ENCODE results near the gene THSD8. TPM values are rescaled to one million over a fixed set of nuclear protein-coding genes. Genes with fewer than 3 reads are reported as not detected.

THSD8 gene
- total RNA-seq, 4 donors from 2014 or later, result 4.8 TPM; not detected in 3

GRCh38 chr19:12789098-12789903 is 12.6 kb upstream of the THSD8 start:
- Histone ChIP-seq H3K9me3 (no peaks in the 10 kb centered on the region), H3K4me3 (peak overlapping the region; percentile 61 to 98 (median 79)), H3K27ac (peak overlapping the region; percentile 99 to 100 (median 99)), H3K27me3 (no peaks in the 10 kb centered on the region), H3K4me1 (peaks cover 0 to 65% (median 52%) of the 10 kb centered on the region in 4 donors), H3K36me3 (no peaks in the 10 kb centered on the region)
- 1 to 2% methylated on average over 9 to 26 of the region's 46 CpGs for WGBS, 2 donors
- DNase-seq (ENCODE audit: low spot score in 2 of 2), result no peak
- TF ChIP-seq POLR2A (IDR thresholded peaks at IDR 0.05), result no peak
- no peak for TF ChIP-seq EP300 (IDR thresholded peaks at IDR 0.05)
- no peak for TF ChIP-seq CTCF (IDR thresholded peaks at IDR 0.05)

DNA sequence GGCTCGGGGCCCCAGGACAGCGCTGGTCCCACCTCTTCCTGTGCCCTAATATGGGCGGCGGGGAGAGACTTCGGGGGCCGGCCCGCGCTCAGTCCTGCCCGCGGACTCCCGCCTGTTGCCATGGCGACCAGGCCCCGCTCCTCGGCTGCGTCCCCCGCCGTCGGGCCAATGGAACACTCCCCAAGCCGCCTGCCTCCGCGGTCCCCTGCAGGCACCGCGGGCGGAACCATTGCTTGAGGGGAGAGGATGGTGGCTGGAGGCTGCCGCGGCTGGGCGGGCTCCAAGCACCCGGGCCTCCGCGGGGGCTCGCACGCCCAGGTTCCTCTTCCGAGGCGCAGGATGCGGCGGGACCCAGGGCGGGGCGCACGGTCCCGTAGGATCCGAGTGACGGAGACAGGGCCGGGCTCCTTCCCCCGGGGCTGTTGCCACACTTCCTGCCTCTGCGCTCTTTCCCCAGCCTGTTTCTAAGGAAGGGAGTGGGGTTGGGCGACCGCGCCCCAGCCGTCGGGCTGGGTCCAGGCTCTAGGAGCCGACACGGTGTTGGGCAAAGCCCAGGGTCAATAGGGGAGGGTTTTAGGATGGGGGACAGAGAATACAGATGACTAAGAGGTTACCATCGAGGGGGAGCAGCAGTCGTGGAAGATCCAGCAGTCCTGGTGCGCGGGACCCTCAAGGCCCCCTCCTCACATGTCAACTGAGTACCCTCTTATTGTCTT is 11.8 kb upstream of the THSD8 start:
- TF ChIP-seq CTCF (IDR thresholded peaks at IDR 0.05) (peak in 2 of 5 experiments; percentile 31 to 50), POLR2A (IDR thresholded peaks at IDR 0.05) (peak; percentile 94), EP300 (IDR thresholded peaks at IDR 0.05) (peak; percentile 84 to 99)
- peak overlapping the region; percentile 99 to 100 (median 99) for H3K27ac ChIP-seq
- DNase-seq (ENCODE audit: low spot score in 2 of 2), result peak; percentile 90 to 93
- H3K27me3 ChIP-seq, result no peaks in the 10 kb centered on the region
- H3K36me3 ChIP-seq, result no peaks in the 10 kb centered on the region
- 1 to 3% methylated on average over 17 to 30 of the region's 56 CpGs for WGBS, 2 donors
- no peaks in the 10 kb centered on the region for H3K9me3 ChIP-seq
- peak overlapping the region; percentile 61 to 98 (median 79) for H3K4me3 ChIP-seq
- peaks cover 0 to 65% (median 50%) of the 10 kb centered on the region in 4 donors for H3K4me1 ChIP-seq

DNA sequence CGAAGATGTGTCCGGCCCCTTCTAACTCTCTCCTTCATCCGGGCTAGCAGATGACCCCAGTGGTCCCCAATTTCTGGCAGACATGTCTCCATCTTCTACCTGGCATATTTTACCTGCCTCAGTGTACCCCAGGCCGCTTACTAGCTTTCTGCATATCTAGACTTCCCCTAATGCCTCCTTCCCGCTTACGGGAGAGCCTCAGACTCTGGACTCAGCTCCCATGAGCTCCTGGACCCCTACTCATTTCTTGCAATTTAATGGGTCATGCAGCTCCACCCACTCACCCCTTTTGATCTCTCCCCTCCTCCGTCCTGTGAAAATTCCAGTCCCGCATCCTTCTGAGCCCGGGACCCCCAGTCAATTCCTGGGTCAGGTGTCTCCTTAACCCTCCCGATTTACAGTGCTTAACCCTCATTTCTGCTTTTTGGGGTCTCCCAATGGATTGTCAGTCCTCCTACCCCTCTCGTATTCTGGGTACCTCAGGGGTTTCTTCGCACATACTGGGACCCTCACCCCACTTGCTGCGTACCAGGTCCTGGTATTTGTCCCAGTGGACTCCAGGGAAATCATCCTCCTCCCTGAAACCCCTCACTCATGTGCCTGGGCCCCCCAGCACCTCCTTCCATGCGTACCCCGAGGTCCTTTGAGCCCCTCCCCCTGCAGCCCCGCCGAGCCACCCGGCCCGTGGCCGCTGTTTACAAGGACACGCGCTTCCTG is 11.1 kb upstream of the THSD8 start:
- Histone ChIP-seq H3K4me3 (peak overlapping the region; percentile 61 to 98 (median 79)), H3K27me3 (no peaks in the 10 kb centered on the region), H3K27ac (peak overlapping the region; percentile 99 to 100 (median 99)), H3K4me1 (peaks cover 0 to 62% (median 44%) of the 10 kb centered on the region in 4 donors), H3K9me3 (no peaks in the 10 kb centered on the region), H3K36me3 (no peaks in the 10 kb centered on the region)
- TF ChIP-seq EP300 (IDR thresholded peaks at IDR 0.05) (no peak), CTCF (IDR thresholded peaks at IDR 0.05) (no peak)
- WGBS, 2 donors, result 0 to 2% methylated on average over 22 of the region's 22 CpGs
- DNase-seq (ENCODE audit: low spot score in 2 of 2), result no peak

DNA sequence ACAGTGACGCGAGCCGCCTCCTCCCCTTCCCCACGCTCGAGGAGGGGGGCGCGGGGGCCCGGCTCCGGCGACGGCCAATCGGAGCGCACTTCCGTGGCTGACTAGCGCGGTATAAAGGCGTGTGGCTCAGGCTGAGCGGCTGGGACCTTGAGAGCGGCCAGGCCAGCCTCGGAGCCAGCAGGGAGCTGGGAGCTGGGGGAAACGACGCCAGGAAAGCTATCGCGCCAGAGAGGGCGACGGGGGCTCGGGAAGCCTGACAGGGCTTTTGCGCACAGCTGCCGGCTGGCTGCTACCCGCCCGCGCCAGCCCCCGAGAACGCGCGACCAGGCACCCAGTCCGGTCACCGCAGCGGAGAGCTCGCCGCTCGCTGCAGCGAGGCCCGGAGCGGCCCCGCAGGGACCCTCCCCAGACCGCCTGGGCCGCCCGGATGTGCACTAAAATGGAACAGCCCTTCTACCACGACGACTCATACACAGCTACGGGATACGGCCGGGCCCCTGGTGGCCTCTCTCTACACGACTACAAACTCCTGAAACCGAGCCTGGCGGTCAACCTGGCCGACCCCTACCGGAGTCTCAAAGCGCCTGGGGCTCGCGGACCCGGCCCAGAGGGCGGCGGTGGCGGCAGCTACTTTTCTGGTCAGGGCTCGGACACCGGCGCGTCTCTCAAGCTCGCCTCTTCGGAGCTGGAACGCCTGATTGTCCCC is 10.4 kb upstream of the THSD8 start, which contains the start of gene JUNB:
Gene JUNB, plus strand, starts transcription at position 142 of the 706 bp plus-strand sequence. Its CDS starts 286 bp downstream, at position 428.
- Histone ChIP-seq H3K4me1 (peaks cover 0 to 62% (median 43%) of the 10 kb centered on the region in 4 donors), H3K4me3 (peak within 1 kb of the TSS; percentile 61 to 98 (median 79)), H3K27me3 (no peaks in the 10 kb centered on the region), H3K9me3 (no peaks in the 10 kb centered on the region), H3K27ac (peak within 1 kb of the TSS; percentile 99 to 100 (median 99)), H3K36me3 (no peaks in the 10 kb centered on the region)
- WGBS, 2 donors, result 0 to 1% methylated on average over 41 to 49 of the region's 73 CpGs
- TF ChIP-seq POLR2A (IDR thresholded peaks at IDR 0.05), result peak; percentile 100
- peak in 2 of 5 experiments; percentile 54 to 62 for TF ChIP-seq CTCF (IDR thresholded peaks at IDR 0.05)
- peak; percentile 99 to 100 for TF ChIP-seq EP300 (IDR thresholded peaks at IDR 0.05)
- DNase-seq (ENCODE audit: low spot score in 2 of 2), result peak; percentile 96 to 97

Measured in tibial nerve (tissue), 4 donors.